GM21529 (cell line): ENCODE results near the gene FBXW8.

ENCODE experiments used
- ATAC-seq: cut with Tn5 transposase; IDR thresholded peaks from one replicate; pipeline ENCODE4 v1.9.1; 2021; ENCODE audit not compliant: unreplicated experiment

Gene FBXW8

GRCh38 chr12:117036046-117036445 lies 125.3 kb downstream of the FBXW8 start:
- ATAC-seq: no peak

- ATAC-seq: no peak
These were observed 125.8 kb downstream of the FBXW8 start for GRCh38 chr12:117036547-117036946.

GRCh38 chr12:117037289-117038022 lies 126.7 kb downstream of the FBXW8 start:
- no peak for ATAC-seq

GRCh38 chr12:117038023-117038680 lies 127.4 kb downstream of the FBXW8 start:
- ATAC-seq: no peak

- ATAC-seq: no peak
These were observed 128.2 kb downstream of the FBXW8 start for GRCh38 chr12:117038919-117039318.

- no peak for ATAC-seq
These were observed 129.2 kb downstream of the FBXW8 start for GRCh38 chr12:117039891-117040309.

- no peak for ATAC-seq
These were observed 129.7 kb downstream of the FBXW8 start for GRCh38 chr12:117040496-117040895.

- no peak for ATAC-seq
These were observed 131.0 kb downstream of the FBXW8 start for GRCh38 chr12:117041798-117042170.

- no peak for ATAC-seq
These were observed 131.6 kb downstream of the FBXW8 start for GRCh38 chr12:117042171-117042842.

- ATAC-seq: no peak
These were observed 132.1 kb downstream of the FBXW8 start for GRCh38 chr12:117042862-117043261.

GRCh38 chr12:117044311-117044710 lies 133.6 kb downstream of the FBXW8 start:
- ATAC-seq: no peak

- no peak for ATAC-seq
These were observed 134.0 kb downstream of the FBXW8 start for GRCh38 chr12:117044790-117045159.

GRCh38 chr12:117045160-117046010 lies 134.6 kb downstream of the FBXW8 start:
- ATAC-seq: no peak

- no peak for ATAC-seq
These were observed 135.2 kb downstream of the FBXW8 start for GRCh38 chr12:117046011-117046369.

GRCh38 chr12:117046425-117046824 lies 135.7 kb downstream of the FBXW8 start:
- no peak for ATAC-seq

GRCh38 chr12:117046861-117047530 lies 136.2 kb downstream of the FBXW8 start:
- no peak for ATAC-seq

- ATAC-seq: no peak
These were observed 137.2 kb downstream of the FBXW8 start for GRCh38 chr12:117047810-117048584.

- no peak for ATAC-seq
These were observed 137.8 kb downstream of the FBXW8 start for GRCh38 chr12:117048585-117048904.

GRCh38 chr12:117049295-117049694 lies 138.5 kb downstream of the FBXW8 start:
- ATAC-seq: no peak

GRCh38 chr12:117050060-117050459 lies 139.3 kb downstream of the FBXW8 start:
- ATAC-seq: no peak
